ENCODE results near the gene HTR3B. TPM values are rescaled to one million over a fixed set of nuclear protein-coding genes. Genes with fewer than 3 reads are reported as not detected.

HTR3B gene
- total RNA-seq, 1 donor: not detected

DNA sequence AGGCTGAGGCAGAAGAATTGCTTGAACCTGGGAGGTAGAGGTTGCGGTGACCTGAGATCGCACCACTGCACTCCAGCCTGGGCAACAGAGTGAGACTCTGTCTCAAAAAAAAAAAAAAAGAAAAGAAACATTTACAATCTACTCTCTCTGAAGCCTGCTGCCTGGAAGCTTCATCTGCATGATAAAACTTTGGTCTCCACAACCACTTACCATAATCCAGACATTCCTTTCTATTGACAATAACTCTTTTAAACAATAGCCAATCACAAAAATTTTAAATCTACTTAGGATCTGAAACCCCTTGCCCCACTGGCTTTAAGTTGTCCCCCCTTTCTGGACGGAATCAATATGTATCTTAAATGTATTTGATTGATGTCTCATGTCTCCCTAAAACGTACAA, 45.3 kb downstream of the HTR3B start:
- Histone ChIP-seq H3K9me3 (ENCODE audit: low read depth, low read length) (no peaks in the 10 kb centered on the region), H3K27me3 (ENCODE audit: insufficient read depth, low read length) (no peaks in the 10 kb centered on the region), H3K4me3 (ENCODE audit: low read length) (no peak overlapping the region), H3K4me1 (ENCODE audit: insufficient read depth, low read length) (peaks cover 26% of the 10 kb centered on the region)

DNA sequence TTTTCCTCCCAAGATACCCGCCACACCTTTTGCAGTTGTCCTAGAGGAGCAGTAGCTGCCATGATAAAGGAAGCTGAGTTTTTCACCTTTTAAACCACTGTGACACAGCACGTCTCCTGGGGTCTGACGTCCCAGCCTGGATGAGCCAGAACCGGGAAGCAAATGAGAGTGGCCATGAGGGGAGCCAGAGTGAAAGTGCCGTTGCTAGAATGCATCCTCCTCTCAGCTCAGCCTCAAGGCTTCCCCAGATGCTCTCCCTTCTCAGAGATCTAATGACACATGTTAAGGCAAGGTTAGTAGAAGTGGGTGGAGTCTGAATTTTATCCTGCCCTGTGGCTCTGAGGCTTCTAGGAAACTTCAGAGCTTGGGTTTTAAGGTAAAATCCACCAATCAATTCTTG, 46.9 kb downstream of the HTR3B start:
- Histone ChIP-seq H3K4me3 (ENCODE audit: low read length) (no peak overlapping the region), H3K4me1 (ENCODE audit: insufficient read depth, low read length) (peaks cover 26% of the 10 kb centered on the region), H3K9me3 (ENCODE audit: low read depth, low read length) (no peaks in the 10 kb centered on the region), H3K27me3 (ENCODE audit: insufficient read depth, low read length) (no peaks in the 10 kb centered on the region)

DNA sequence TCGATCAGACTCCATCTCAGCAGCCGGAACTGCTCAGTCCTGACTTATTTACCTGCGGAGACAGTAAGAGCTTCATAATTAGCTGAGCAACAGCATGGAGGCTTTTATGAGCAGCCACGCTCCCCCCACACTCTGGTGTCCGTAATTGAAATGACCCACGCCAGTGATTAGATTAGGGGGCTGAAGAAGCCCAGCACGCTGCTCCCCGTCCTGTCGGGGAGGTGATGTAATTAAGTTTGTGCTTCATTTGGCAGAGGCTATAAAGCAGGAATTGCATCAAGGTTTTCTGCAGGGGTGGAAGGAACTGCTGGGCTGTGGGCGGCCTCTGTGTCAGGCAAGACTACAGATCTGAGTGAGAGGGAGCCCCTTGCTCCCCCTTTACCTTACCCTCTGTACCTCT, 47.5 kb downstream of the HTR3B start:
- Histone ChIP-seq H3K4me3 (ENCODE audit: low read length) (no peak overlapping the region), H3K27me3 (ENCODE audit: insufficient read depth, low read length) (no peaks in the 10 kb centered on the region), H3K4me1 (ENCODE audit: insufficient read depth, low read length) (peaks cover 26% of the 10 kb centered on the region), H3K9me3 (ENCODE audit: low read depth, low read length) (no peaks in the 10 kb centered on the region)

DNA sequence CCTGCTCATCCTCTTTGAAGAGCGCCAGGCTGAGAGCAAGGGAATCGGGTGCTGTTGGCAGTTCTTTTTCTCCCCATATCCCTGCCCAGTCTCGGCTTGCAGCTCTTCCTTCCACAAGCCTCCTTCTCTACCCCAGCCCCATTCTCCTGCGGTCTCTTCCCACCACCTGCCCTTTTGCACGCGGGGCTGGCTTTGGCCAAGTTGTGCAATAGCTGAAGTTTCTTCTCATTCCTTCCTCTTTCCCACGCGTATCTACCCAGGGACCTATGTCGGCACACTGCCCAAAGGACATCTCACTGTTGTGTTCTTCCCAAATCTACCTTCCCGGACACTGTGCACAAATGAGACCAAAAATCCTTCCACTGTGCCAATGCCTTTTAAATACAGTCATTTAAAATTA, 48.0 kb downstream of the HTR3B start:
- no peaks in the 10 kb centered on the region for H3K9me3 ChIP-seq (ENCODE audit: low read depth, low read length)
- no peaks in the 10 kb centered on the region for H3K27me3 ChIP-seq (ENCODE audit: insufficient read depth, low read length)
- no peak overlapping the region for H3K4me3 ChIP-seq (ENCODE audit: low read length)
- peaks cover 23% of the 10 kb centered on the region for H3K4me1 ChIP-seq (ENCODE audit: insufficient read depth, low read length)

DNA sequence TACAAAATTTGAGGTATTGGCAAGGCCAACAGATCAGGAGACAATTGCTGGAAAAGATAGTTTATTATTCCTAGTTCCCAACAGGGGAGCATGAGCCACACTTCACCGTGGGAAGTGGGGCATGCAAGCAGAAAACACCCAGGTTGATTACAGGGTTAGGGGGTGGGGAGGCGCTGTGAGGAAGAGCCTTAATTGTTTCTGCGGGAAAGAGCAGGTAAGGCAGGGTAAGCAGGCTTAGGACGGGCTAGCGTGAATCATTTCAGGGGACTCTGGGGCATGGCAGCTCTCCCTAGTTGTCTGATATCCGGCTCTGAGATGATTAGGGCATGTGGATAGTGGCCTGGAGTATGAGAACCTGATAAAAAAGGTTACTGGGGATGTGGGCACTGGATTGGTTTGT, 49.6 kb downstream of the HTR3B start:
- H3K27me3 ChIP-seq (ENCODE audit: insufficient read depth, low read length): no peaks in the 10 kb centered on the region
- no peak overlapping the region for H3K4me3 ChIP-seq (ENCODE audit: low read length)
- no peaks in the 10 kb centered on the region for H3K9me3 ChIP-seq (ENCODE audit: low read depth, low read length)
- H3K4me1 ChIP-seq (ENCODE audit: insufficient read depth, low read length): peaks cover 16% of the 10 kb centered on the region

DNA sequence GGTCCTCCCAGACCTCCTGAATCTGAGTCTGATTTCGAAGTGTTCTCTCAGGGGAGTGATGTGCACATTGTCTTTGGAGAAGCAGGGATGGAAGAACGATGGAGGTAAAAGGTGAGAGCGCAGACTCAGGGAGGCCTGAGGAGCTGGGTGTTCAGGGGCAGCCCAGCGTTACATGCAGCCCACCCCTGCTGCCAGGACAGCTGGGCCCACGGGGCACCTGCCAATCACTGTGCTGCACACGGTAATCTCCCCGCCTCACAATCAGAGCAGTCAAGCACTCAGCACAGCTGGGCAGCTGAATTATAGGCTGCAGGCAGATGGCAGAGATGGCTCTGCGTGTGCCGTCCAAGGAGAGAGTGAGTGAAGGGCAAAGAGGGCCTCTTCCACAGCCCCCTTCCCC, 52.4 kb downstream of the HTR3B start:
- Histone ChIP-seq H3K27me3 (ENCODE audit: insufficient read depth, low read length) (no peaks in the 10 kb centered on the region), H3K9me3 (ENCODE audit: low read depth, low read length) (no peaks in the 10 kb centered on the region), H3K4me1 (ENCODE audit: insufficient read depth, low read length) (peaks cover 23% of the 10 kb centered on the region), H3K4me3 (ENCODE audit: low read length) (no peak overlapping the region)

DNA sequence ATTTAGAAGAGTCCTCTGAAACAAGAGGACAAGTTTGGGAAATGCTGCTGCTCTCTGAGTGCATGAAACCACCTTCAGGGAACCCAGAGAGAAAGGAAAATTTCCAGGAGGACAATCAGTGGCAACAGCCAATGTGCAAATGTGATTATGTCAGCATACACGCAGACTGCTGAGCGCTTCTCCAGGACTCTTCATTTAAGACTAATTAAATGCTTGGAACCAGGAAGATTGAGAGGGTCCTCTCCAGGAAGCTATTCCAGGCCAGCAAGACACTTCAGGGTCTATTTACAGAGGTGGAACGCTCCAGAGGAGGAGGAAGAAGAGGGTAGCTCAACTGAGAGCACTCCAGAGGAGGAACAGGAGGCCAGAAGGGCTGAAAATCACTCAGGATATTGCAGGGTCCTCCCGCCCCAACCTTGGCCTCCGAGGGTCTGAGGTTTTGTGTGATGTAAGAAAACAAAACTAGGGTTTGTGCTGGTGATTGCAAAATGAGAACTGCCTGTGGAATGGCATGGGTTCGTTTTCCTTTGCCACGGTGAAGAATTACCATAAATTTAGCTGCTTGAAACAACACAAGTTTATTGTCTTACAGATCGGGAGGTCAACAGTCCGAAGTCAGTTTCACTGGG, 56.2 kb downstream of the HTR3B start:
- Histone ChIP-seq H3K4me3 (ENCODE audit: low read length) (no peak overlapping the region), H3K27me3 (ENCODE audit: insufficient read depth, low read length) (no peaks in the 10 kb centered on the region), H3K9me3 (ENCODE audit: low read depth, low read length) (no peaks in the 10 kb centered on the region), H3K4me1 (ENCODE audit: insufficient read depth, low read length) (peaks cover 15% of the 10 kb centered on the region)

DNA sequence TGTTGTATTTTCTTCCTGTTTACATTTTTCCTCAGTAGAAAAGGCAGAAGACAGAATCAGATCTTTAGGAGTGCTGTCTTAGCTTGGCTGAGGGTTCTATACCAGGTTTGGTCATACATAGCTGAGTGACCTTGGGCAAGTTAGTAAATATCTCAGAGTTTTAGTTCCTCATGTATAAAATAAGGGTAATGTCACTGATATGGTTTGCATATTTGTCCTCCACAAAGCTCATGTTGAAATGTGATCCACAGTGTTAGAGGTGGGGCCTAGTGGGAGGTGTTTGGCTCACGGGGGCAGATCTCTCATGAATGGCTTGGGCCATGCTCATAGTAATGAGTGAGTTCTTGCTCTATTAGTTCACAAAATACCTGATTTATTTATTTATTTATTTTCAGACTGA, 62.8 kb downstream of the HTR3B start:
- H3K4me3 ChIP-seq (ENCODE audit: low read length): no peak overlapping the region
- H3K4me1 ChIP-seq (ENCODE audit: insufficient read depth, low read length): no peaks in the 10 kb centered on the region
- H3K9me3 ChIP-seq (ENCODE audit: low read depth, low read length): no peaks in the 10 kb centered on the region
- H3K27me3 ChIP-seq (ENCODE audit: insufficient read depth, low read length): no peaks in the 10 kb centered on the region

DNA sequence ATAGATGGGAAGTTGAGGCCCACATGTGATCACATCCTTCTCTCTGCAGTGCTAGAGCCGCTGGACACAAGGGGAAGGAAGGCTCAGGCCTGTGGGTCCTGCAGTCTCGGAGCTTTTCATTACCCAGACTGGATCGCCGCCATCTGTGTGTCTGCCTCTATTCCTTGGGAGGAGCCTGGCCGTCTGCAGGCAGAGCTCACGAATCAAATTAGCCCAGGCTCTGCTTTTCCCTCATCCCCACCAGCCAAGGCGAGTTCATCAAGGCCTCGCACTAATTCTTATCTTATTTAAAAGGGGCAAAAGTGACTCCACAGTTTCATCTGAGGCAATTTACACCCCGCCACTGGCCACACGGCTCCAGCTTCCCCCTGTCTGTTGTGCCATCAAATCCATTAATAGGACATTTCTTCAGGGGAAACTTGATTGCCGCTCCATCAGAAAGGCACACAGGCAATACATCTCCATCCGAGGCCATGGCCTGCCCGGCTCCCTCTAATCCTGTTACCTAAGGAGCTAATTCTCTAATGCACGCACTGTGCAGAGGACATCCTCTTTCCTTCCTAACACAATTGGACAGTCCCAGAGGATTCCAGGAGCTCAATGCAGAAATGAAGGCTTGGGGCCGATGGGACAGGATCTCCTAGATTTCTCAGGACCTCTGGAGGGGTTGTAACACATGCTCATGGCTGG, 67.1 kb downstream of the HTR3B start:
- peaks cover 3% of the 10 kb centered on the region for H3K4me1 ChIP-seq (ENCODE audit: insufficient read depth, low read length)
- H3K27me3 ChIP-seq (ENCODE audit: insufficient read depth, low read length): no peaks in the 10 kb centered on the region

DNA sequence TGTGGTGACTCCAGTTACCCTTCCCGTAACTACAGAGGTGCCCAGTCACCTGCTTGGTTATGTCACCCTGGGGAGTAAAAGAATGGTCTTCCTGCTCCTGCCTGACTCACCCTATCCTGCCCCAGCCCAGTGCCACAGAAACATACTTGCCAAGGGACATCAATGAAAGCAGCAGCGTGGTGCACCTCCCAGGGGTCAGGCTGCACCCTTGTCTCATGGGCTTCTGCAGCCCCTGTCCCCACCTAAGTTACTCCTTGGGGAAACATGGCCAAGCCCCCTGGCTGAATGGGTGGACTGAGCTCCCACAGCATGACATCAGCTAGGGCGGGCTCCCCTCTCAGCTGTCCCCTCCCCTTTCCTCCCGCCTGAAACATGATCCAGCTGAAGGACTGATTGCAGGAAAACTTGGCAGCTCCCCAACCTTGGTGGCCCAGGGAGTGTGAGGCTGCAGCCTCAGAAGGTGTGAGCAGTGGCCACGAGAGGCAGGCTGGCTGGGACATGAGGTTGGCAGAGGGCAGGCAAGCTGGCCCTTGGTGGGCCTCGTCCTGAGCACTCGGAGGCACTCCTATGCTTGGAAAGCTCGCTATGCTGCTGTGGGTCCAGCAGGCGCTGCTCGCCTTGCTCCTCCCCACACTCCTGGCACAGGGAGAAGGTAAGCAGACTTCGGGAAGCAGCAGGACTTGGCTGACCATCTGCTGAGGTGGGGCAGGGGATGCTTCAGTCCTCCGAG, 70.3 kb downstream of the HTR3B start, which contains the start of gene HTR3A:
TSS of gene HTR3A (plus strand) at position 368 of the 730 bp plus-strand sequence. CDS start at position 586, 218 bp downstream.
- no peaks in the 10 kb centered on the region for H3K9me3 ChIP-seq (ENCODE audit: low read depth, low read length)
- H3K4me3 ChIP-seq (ENCODE audit: low read length): no peak within 1 kb of the TSS
- no peaks in the 10 kb centered on the region for H3K27me3 ChIP-seq (ENCODE audit: insufficient read depth, low read length)
- peaks cover 17% of the 10 kb centered on the region for H3K4me1 ChIP-seq (ENCODE audit: insufficient read depth, low read length)

More for the DNA sequence above, 67.1 kb downstream of the HTR3B start:
- Histone ChIP-seq H3K4me3 (ENCODE audit: low read length) (no peak overlapping the region), H3K9me3 (ENCODE audit: low read depth, low read length) (no peaks in the 10 kb centered on the region)

DNA sequence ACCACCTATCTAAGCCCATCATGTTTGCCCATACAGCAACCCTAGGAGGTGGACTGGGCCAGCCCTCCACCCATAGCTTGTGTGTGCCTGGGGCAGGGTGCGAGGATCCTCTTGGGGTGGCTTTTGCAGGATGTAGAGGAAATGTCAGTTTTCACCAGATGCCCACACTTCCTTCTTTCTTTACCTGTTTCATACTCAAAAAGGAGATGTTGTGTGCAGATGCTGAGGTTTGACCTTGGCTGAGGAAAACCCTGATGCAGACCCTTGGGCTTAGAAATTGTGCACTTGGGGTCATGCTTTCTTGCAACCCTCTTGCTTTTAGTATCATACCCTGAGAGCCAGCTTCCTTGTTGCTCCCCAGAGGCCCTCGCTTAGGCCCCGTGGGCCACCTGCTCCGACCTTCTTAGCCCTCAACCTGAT, 72.5 kb downstream of the HTR3B start:
- no peaks in the 10 kb centered on the region for H3K9me3 ChIP-seq (ENCODE audit: low read depth, low read length)
- no peaks in the 10 kb centered on the region for H3K27me3 ChIP-seq (ENCODE audit: insufficient read depth, low read length)
- H3K4me3 ChIP-seq (ENCODE audit: low read length): no peak overlapping the region
- peaks cover 17% of the 10 kb centered on the region for H3K4me1 ChIP-seq (ENCODE audit: insufficient read depth, low read length)

DNA sequence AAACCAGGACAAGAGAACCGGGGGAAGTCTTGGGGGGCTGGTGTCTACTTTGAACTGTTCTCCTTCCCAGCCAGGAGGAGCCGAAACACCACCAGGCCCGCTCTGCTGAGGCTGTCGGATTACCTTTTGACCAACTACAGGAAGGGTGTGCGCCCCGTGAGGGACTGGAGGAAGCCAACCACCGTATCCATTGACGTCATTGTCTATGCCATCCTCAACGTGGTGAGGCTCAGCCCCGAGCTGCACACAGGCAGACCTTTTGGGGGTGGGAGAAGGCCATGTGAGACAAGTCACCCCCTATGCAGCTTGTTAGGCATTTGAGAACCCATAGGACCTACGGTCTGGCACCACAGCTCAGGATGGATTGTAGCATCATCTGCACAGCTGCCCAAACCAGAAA, 73.1 kb downstream of the HTR3B start:
- H3K27me3 ChIP-seq (ENCODE audit: insufficient read depth, low read length): no peaks in the 10 kb centered on the region
- peaks cover 17% of the 10 kb centered on the region for H3K4me1 ChIP-seq (ENCODE audit: insufficient read depth, low read length)
- no peak overlapping the region for H3K4me3 ChIP-seq (ENCODE audit: low read length)
- no peaks in the 10 kb centered on the region for H3K9me3 ChIP-seq (ENCODE audit: low read depth, low read length)

DNA sequence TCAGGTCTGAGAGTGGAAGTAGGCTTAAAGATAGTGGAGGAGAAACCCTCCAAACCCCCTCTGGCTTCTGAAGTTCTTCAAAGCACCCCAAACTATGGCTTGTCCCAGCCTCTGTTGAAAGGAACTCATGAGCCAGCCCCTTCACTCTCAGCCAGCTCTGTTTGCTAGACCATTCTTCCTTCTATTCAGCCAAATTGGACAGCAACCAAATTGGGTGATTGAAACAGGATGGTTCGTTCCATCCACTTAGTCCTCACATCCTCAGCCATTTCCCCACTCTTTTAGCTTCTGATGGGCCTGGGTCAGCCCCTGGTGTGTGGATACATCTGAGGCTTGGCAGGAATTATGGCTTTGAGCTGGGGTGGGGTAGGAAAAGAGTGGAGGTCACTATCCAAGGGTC, 74.8 kb downstream of the HTR3B start:
- H3K4me1 ChIP-seq (ENCODE audit: insufficient read depth, low read length): peaks cover 17% of the 10 kb centered on the region
- H3K4me3 ChIP-seq (ENCODE audit: low read length): no peak overlapping the region
- H3K9me3 ChIP-seq (ENCODE audit: low read depth, low read length): no peaks in the 10 kb centered on the region
- H3K27me3 ChIP-seq (ENCODE audit: insufficient read depth, low read length): no peaks in the 10 kb centered on the region

DNA sequence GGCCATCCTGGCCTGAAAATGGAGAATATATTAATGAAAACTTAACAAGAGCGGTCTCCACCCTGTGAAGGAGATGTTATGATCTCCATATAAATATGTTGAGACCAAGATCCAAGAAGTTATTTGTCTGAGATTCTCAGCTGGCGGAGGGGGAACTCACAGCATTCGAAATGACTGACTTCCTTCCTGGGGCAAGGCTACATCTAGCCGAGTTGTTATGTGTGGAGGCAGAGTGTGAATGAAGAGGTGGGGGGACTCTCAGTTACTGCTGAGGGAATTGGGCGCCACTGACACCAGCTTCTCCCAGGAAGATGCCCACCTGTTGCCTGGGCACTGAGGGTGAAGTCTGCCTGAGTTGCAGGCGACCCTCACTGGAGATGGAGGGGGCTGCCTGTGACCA, 76.2 kb downstream of the HTR3B start:
- Histone ChIP-seq H3K27me3 (ENCODE audit: insufficient read depth, low read length) (no peaks in the 10 kb centered on the region), H3K4me3 (ENCODE audit: low read length) (no peak overlapping the region), H3K9me3 (ENCODE audit: low read depth, low read length) (no peaks in the 10 kb centered on the region), H3K4me1 (ENCODE audit: insufficient read depth, low read length) (peaks cover 17% of the 10 kb centered on the region)

DNA sequence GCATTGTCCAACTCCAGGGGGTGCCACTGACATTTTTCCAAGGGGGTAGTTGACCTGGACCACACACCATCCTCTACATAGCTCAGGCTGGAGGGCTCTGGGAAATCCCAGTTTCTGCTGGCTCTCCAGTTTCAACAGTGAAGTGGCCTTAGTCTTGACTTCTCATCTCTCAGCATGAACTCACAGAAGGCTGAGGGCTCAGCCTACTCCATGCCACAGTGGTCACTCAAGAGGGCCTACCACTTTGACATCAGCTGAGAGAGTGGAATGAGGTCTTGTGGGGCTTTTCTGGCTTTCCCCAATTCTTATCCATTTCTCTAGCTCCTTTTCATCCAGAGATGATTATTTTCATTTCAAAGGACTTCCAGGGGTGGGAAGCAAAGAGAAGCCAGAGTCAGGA, 77.7 kb downstream of the HTR3B start:
- H3K9me3 ChIP-seq (ENCODE audit: low read depth, low read length): no peaks in the 10 kb centered on the region
- no peak overlapping the region for H3K4me3 ChIP-seq (ENCODE audit: low read length)
- H3K4me1 ChIP-seq (ENCODE audit: insufficient read depth, low read length): peaks cover 8% of the 10 kb centered on the region
- no peaks in the 10 kb centered on the region for H3K27me3 ChIP-seq (ENCODE audit: insufficient read depth, low read length)
